Ectodermal cell (in vitro differentiated cells): ENCODE results near the gene ARSD. TPM values are rescaled to one million over a fixed set of nuclear protein-coding genes. Genes with fewer than 3 reads are reported as not detected.
"Not testable (repeated sequence)": the region's sequence is repeated elsewhere in the genome, so short reads cannot be mapped to it uniquely, and the experiment has no call there.

ENCODE experiments used
- H3K27ac ChIP-seq: 2 replicates; pipeline ENCODE4 v1.7.0; 2013; ENCODE audit warnings: mild to moderate bottlenecking, low read depth, low read length; ENCODE audit not compliant: insufficient read depth, poor library complexity, severe bottlenecking
- H3K27me3 ChIP-seq: 2 replicates; pipeline ENCODE4 v1.7.0; 2013; ENCODE audit warnings: mild to moderate bottlenecking, low read length; ENCODE audit not compliant: insufficient read depth, control insufficient read depth, poor library complexity, severe bottlenecking
- H3K36me3 ChIP-seq: one replicate; pipeline ENCODE4 v1.7.0; 2013; ENCODE audit warnings: low read length; ENCODE audit not compliant: control insufficient read depth, insufficient read depth
- H3K4me1 ChIP-seq: one replicate; pipeline ENCODE4 v1.7.0; 2013; ENCODE audit warnings: low read length; ENCODE audit not compliant: control insufficient read depth, insufficient read depth
- H3K4me3 ChIP-seq: 2 replicates; pipeline ENCODE4 v1.7.0; 2013; ENCODE audit warnings: low read depth, low read length, control low read depth; ENCODE audit not compliant: insufficient read depth
- H3K9me3 ChIP-seq: 2 replicates; pipeline ENCODE4 v1.7.0; 2013; ENCODE audit warnings: mild to moderate bottlenecking, low read length, moderate library complexity; ENCODE audit not compliant: control insufficient read depth
- WGBS, 2 experiments: methylation state at CpG; one replicate each; pipeline ENCODE4 v1.1.7; 2013; ENCODE audit warnings: missing lambda C conversion rate in 2 of 2; 5-methylcytosine and 5-hydroxymethylcytosine counted together
- polyA plus RNA-seq, 4 experiments: library from polyadenylated mRNA; stranded (reverse); fragments of 50-300 nt; gene quantifications; one replicate each; pipeline ENCODE4 v1.2.3, GENCODE V29; 2013

Gene ARSD, protein sequence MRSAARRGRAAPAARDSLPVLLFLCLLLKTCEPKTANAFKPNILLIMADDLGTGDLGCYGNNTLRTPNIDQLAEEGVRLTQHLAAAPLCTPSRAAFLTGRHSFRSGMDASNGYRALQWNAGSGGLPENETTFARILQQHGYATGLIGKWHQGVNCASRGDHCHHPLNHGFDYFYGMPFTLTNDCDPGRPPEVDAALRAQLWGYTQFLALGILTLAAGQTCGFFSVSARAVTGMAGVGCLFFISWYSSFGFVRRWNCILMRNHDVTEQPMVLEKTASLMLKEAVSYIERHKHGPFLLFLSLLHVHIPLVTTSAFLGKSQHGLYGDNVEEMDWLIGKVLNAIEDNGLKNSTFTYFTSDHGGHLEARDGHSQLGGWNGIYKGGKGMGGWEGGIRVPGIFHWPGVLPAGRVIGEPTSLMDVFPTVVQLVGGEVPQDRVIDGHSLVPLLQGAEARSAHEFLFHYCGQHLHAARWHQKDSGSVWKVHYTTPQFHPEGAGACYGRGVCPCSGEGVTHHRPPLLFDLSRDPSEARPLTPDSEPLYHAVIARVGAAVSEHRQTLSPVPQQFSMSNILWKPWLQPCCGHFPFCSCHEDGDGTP
- 4.5 TPM for polyA plus RNA-seq (2013, experiment 1 of 4)
- polyA plus RNA-seq (2013, experiment 2 of 4): 6.8 TPM
- 3.3 TPM for polyA plus RNA-seq (2013, experiment 3 of 4)
- 4.7 TPM for polyA plus RNA-seq (2013, experiment 4 of 4)

DNA sequence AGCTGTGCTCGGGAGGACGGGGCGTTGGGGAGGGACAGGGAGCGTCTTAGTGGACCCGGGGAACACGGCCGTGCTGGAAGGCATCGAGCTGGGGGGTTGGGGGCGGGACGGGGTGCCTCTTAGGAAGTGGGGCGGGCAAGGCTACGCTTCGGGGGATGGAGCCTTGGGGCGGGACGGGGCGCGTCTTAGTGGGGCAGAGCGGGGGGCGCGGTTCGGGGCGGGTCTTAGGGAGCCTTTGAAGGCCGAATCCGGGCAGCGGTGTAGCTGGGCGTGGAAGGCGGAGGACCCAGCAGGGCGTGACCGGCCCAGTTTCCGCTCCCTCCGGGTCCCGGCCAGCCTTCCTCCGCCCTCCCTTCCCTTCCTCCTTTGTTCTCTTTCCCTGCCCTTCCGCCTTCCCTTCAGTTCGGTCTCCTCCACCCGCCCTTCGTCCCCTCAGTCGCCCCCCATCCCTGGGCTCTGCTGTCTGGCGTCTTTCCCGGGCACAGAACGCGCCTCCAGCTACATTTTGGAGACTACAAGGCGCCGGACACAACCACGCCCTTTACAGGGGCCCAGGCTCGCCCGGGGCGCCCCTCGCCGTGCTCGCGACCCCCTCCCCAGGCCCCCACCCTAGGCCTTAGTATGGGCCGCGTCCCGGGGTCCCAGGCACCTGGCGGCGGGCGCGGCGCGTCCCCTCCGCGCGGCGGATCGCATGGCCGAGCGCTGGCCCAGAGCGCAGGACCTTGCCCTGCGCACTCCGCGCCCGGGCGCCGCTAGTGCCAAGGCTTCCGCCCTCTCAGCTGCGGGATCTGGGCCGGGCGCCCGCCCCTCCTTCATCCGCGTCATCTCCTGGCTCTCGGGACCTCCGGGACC lies at the start of gene ARSD:
Gene ARSD, minus strand, starts transcription at position 757 of the 852 bp plus-strand sequence. Its CDS starts 64 bp downstream, at position 693.
- no peaks in the 10 kb centered on the region for H3K27me3 ChIP-seq
- peak within 1 kb of the TSS; percentile 88 for H3K27ac ChIP-seq
- H3K36me3 ChIP-seq: no peaks in the 10 kb centered on the region
- H3K4me3 ChIP-seq: peak within 1 kb of the TSS; percentile 54
- no peaks in the 10 kb centered on the region for H3K9me3 ChIP-seq
- no peaks in the 10 kb centered on the region for H3K4me1 ChIP-seq
- WGBS, 2 experiments: 0% methylated on average over 79 to 84 of the region's 84 CpGs

DNA sequence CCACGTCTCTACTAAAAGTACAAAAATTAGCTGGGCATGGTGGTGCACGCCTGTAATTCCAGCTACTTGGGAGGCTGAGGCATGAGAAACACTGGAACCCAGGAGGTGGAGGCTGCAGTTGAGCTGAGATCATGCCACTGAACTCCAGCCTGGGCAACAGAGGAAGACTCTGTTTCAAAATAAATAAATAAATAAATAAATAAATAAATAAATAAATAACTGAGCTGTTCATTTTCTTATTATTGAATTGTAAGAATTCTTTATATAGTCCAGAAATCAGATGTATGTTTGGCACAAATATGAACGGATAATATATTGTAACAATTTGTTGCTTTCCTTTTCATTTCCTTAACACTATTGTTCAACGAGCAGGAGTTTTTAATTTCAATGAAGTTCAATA lies 49.5 kb upstream of the ARSD start:
- H3K27me3 ChIP-seq, H3K4me1 ChIP-seq, H3K4me3 ChIP-seq, H3K27ac ChIP-seq, H3K36me3 ChIP-seq, H3K9me3 ChIP-seq: not testable (repeated sequence)
- WGBS, 2 experiments: 87 to 98% methylated on average over 2 of the region's 4 CpGs

DNA sequence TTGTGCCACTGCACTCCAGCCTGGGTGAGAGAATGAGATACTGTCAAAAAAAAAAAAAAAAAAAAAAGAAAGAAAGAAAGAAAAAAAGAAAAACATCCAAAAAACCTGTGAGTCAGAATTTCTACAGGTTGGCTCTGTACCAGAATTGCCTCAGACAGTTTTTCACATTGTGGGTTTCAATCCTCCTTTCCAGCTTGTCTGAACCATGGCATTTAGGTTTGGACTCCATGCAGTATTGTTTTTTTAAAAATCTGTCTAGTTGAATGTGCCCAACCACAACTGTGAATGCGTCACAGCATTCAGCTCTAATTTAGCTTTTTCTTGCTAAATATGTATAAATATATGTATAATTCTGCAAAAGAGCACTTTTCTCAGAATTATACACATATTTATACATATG lies 45.8 kb upstream of the ARSD start:
- no peak overlapping the region for H3K4me3 ChIP-seq

DNA sequence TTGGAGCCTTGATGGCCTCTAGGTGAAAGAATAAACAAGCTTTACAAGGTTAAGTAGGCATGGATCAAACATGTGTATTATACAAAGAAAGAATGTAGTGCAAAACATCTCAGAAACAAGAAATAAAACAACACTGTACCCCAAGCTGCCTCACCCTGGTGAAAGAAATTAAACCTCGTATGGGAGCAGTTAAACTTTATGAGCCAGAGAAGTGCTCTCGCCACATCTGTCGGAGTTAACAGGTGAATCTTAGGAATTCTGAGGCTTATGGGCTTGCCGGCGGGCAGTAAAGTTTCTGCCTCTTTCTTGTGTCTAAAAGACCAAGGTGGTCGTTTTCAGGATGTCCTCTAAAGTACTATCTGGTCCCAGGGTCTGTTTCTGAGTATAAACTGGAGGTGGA lies 43.3 kb upstream of the ARSD start:
- 94 to 95% methylated on average over 6 of the region's 6 CpGs for WGBS, 2 experiments
- H3K4me3 ChIP-seq: no peak overlapping the region
- peaks cover 4% of the 10 kb centered on the region for H3K4me1 ChIP-seq
- H3K36me3 ChIP-seq: no peaks in the 10 kb centered on the region
- no peaks in the 10 kb centered on the region for H3K9me3 ChIP-seq
- H3K27ac ChIP-seq: no peak overlapping the region
- H3K27me3 ChIP-seq: no peaks in the 10 kb centered on the region

More for the DNA sequence above, 45.8 kb upstream of the ARSD start:
- no peaks in the 10 kb centered on the region for H3K9me3 ChIP-seq
- H3K4me1 ChIP-seq: no peaks in the 10 kb centered on the region
- no peaks in the 10 kb centered on the region for H3K27me3 ChIP-seq
- H3K36me3 ChIP-seq: no peaks in the 10 kb centered on the region
- H3K27ac ChIP-seq: no peak overlapping the region
- no CpG with 5 or more reads among the region's 1 CpG for WGBS, 2 experiments

DNA sequence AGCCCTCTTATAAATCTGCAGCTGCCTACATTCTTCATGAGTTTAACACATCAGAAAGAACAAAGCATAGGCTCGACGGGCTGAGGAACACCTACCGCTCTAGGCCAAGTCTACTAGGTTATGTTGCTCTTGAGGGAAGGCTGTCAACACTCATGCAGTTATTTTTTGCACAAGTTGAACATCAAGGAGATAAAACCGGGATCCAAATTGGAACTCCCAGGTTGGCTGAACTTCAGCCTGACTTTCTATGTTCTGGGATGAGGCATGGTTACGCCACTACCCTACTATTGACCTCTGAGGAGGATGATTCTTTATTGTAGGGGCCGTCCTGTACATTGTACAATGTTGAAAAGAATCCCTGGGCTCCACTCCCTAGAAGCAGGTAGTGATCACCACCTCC lies 39.9 kb upstream of the ARSD start:
- WGBS, 2 experiments: 84 to 90% methylated on average over 5 to 6 of the region's 6 CpGs
- peaks cover 4% of the 10 kb centered on the region for H3K4me1 ChIP-seq

DNA sequence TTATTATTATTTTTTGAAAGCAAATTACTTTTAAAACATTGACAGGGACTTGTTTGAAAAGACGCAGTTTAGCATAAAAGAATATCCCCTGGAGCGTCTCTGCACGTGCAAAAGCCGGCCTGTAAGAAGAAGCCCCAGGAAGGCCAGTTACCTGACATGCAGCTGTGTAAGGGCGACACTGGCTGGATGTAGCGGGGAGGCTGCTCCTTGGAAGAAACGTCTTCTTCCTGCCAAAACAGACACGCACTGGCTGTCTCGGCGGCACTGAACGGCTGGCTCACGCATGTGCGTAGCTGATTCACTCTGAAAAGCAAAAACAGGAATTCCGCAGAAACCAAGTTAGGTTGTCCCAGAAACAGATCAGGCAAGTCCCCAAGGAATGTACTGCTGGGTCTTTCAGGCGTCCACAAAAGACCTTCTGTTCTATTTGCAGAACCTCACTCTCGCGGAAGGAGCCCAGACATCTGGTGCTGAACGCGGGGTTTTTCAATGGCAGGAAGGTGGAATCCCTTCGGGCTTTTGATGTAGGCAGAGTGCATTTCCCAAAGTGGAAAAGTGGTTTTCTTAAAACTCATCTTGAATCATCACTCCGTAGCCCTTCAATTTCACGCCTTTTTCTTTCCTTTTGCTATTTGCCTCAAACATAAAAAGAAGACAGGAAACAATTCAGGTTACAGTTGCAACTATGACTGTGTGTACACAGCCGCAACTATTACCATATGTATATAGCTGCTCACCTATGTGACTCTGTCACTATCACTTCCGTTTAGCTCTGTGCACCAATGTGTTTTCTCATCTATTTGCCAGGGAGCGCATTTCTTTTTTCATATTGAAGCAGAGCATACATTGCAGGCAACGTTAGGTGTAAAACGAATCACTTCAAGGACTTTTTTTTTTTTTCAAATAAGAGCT lies 39.1 kb upstream of the ARSD start:
- Histone ChIP-seq H3K27ac (no peak overlapping the region), H3K9me3 (no peaks in the 10 kb centered on the region), H3K36me3 (no peaks in the 10 kb centered on the region), H3K4me3 (no peak overlapping the region), H3K4me1 (peaks cover 4% of the 10 kb centered on the region), H3K27me3 (no peaks in the 10 kb centered on the region)
- 75 to 82% methylated on average over 22 to 27 of the region's 27 CpGs for WGBS, 2 experiments

More for the DNA sequence above, 39.9 kb upstream of the ARSD start:
- Histone ChIP-seq H3K27ac (no peak overlapping the region), H3K9me3 (no peaks in the 10 kb centered on the region), H3K36me3 (no peaks in the 10 kb centered on the region), H3K4me3 (no peak overlapping the region), H3K27me3 (no peaks in the 10 kb centered on the region)

DNA sequence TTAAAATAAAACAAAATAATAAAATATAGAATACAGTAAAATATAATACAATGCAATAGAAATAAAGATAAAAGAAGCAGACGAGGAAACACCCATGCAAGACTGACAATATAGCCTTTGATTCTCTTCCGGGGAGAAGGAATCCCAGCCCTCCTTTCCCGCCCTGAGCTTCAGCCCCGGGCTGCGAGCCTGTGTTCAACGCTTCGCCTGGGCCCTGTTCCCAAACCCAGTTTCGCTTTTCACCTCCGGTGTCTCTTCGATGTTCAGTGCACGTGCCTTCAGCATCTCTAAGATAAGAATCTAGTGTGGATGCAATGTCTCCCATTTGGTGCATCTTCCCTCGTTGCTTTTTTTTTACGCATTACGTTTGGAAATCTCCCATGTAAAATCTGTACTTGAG lies 38.4 kb upstream of the ARSD start:
- no peak overlapping the region for H3K4me3 ChIP-seq
- H3K9me3 ChIP-seq: no peaks in the 10 kb centered on the region
- H3K36me3 ChIP-seq: no peaks in the 10 kb centered on the region
- no peak overlapping the region for H3K27ac ChIP-seq
- WGBS, 2 experiments: 88 to 92% methylated on average over 13 to 14 of the region's 14 CpGs
- H3K27me3 ChIP-seq: no peaks in the 10 kb centered on the region
- peaks cover 8% of the 10 kb centered on the region for H3K4me1 ChIP-seq

DNA sequence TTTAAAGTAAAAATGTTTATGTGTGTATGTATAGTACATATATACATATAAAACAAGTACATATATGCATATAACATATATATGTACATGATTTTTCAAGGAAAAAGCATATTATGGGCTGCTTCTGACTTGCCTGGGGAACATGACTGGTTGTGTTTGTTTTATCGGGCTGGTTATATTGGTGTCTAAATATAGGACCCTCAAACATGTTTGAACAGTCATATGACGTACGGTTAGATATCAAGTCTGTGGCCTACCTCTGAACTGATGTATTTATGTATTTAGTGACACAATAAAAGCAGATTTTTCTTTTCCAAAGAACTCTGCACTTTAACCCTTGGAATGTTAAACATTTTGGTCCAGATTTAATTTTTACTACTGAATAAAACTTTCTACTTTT lies 37.9 kb upstream of the ARSD start:
- H3K9me3 ChIP-seq: no peaks in the 10 kb centered on the region
- peaks cover 8% of the 10 kb centered on the region for H3K4me1 ChIP-seq
- H3K36me3 ChIP-seq: no peaks in the 10 kb centered on the region
- no peak overlapping the region for H3K4me3 ChIP-seq
- H3K27ac ChIP-seq: no peak overlapping the region
- no peaks in the 10 kb centered on the region for H3K27me3 ChIP-seq
- WGBS, 2 experiments: 94 to 100% methylated on average over 3 of the region's 3 CpGs

DNA sequence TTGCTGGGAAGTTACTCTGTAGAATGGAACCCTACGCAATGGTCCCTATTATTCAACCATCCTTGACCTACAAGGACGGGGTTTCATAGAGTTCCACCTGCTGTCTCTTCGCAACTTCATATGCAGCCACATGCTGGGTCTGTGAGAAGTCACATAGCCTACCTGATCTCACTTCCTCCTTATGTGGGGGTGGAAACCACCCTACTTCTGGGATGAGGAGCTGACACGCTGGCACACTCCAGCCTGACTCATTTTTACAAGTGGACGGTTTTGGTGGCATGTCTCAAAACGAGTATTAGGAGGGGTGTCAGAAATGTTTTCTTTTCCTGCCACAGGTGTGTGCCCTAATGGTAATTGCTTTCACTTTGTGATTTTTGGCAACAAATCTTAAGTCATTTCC lies 36.8 kb upstream of the ARSD start:
- Histone ChIP-seq H3K4me1 (peaks cover 8% of the 10 kb centered on the region), H3K27me3 (no peaks in the 10 kb centered on the region), H3K4me3 (no peak overlapping the region), H3K9me3 (no peaks in the 10 kb centered on the region), H3K36me3 (no peaks in the 10 kb centered on the region), H3K27ac (no peak overlapping the region)
- WGBS, 2 experiments: 87 to 94% methylated on average over 5 to 6 of the region's 6 CpGs
